C4-2B (cell line): ENCODE results near the gene EVC.

Source experiments
- ZFX ChIP-seq: fragments of 450-650 bp; IDR thresholded peaks from 2 replicates; pipeline ENCODE4 v1.6.1; 2017
- TF ChIP-seq, protein P1 (sequence below): fragments of 450-650 bp; conservative IDR thresholded peaks from 2 replicates; pipeline ENCODE4 v1.5.1; 2017; ENCODE audit warnings: mild to moderate bottlenecking

DNA sequence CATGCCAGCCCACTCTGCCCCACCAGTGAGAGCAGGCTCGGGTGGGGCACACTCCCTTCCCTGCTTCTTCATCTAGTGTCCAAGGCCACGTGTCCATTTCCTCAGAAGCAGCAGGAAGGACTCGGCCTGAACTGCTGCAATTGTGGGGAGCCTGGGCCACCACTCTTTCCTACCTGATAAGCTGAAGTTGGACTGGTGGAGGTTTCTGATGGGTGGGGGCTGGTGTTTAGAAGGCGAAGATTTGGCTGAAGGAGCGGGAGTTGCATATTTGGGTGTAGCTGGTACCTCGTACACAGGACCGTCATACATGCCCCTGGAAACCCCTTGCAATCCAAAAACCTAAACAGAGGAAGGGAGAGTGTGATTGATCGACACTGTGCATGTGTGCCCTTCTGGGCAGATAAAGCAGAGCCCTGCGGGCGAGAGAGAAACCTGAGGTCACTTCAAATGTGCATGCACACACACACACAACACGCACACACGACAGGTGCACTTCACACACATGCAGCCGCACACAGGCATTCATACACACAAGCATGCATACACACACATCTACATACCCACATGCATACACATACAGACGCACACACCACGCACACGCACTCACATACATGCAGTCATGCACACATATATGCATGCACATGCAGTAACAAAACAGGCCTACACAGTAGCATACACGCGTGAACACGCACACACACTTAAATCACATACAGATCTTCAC lies 114.5 kb downstream of the EVC start:
- TF ChIP-seq, protein P1, sequence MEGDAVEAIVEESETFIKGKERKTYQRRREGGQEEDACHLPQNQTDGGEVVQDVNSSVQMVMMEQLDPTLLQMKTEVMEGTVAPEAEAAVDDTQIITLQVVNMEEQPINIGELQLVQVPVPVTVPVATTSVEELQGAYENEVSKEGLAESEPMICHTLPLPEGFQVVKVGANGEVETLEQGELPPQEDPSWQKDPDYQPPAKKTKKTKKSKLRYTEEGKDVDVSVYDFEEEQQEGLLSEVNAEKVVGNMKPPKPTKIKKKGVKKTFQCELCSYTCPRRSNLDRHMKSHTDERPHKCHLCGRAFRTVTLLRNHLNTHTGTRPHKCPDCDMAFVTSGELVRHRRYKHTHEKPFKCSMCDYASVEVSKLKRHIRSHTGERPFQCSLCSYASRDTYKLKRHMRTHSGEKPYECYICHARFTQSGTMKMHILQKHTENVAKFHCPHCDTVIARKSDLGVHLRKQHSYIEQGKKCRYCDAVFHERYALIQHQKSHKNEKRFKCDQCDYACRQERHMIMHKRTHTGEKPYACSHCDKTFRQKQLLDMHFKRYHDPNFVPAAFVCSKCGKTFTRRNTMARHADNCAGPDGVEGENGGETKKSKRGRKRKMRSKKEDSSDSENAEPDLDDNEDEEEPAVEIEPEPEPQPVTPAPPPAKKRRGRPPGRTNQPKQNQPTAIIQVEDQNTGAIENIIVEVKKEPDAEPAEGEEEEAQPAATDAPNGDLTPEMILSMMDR: no peak
- TF ChIP-seq ZFX: no peak
